HFFc6 (cell line): ENCODE results near the gene FAAH. TPM values are rescaled to one million over a fixed set of nuclear protein-coding genes. Genes with fewer than 3 reads are reported as not detected.
"Not testable (repeated sequence)": the region's sequence is repeated elsewhere in the genome, so short reads cannot be mapped to it uniquely, and the experiment has no call there.

ENCODE experiments used
- DNase-seq: peaks from one replicate; pipeline ENCODE4 v3.0.0-alpha.2; 2018
- H3K27ac Mint-ChIP-seq: 2 replicates; pipeline ENCODE4 v1.8.0; 2020; ENCODE audit warnings: mild to moderate bottlenecking, mixed read lengths
- H3K27me3 Mint-ChIP-seq: 2 replicates; pipeline ENCODE4 v1.8.0; 2021; ENCODE audit warnings: mild to moderate bottlenecking, moderate library complexity, mixed read lengths; ENCODE audit not compliant: insufficient read depth
- H3K36me3 Mint-ChIP-seq: 2 replicates; pipeline ENCODE4 v1.8.0; 2021; ENCODE audit warnings: low read depth, mixed read lengths
- H3K4me1 Mint-ChIP-seq: 2 replicates; pipeline ENCODE4 v1.8.0; 2020; ENCODE audit warnings: low read depth, mixed read lengths
- H3K4me3 Mint-ChIP-seq: 2 replicates; pipeline ENCODE4 v1.8.0; 2020; ENCODE audit warnings: mild to moderate bottlenecking, moderate library complexity, mixed read lengths
- H3K9me3 Mint-ChIP-seq: 2 replicates; pipeline ENCODE4 v1.8.0; 2020; ENCODE audit warnings: mild to moderate bottlenecking, mixed read lengths
- CTCF ChIP-seq: fragments of 200-600 bp; sonication (generic); IDR thresholded peaks from 2 replicates; pipeline ENCODE4 v1.5.0; 2021; ENCODE audit warnings: antibody characterized with exemption, mild to moderate bottlenecking
- long read RNA-seq: library from polyadenylated mRNA; unstranded; transcript quantifications from one replicate; pipeline ENCODE4 v2.0.0, GENCODE V29; 2019
- total RNA-seq, 6 experiments: library from RNA; stranded (reverse); fragmentation: NEBNext Ultra II Directional; extraction: Animal tissue kit (Norgen Biotek cat#: 25700); gene quantifications; 2 replicates in 1 of 6; 3 replicates in 5 of 6; pipeline ENCODE4 v1.2.3, GENCODE V29; 2021

Gene FAAH
- total RNA-seq = under 1 TPM; 0.17 to 0.75 (median 0.21) TPM
- long read RNA-seq = 0 reads

GRCh38 chr1:46394108-46394871, at the start of gene FAAH:
TSS of gene FAAH (plus strand) at chr1:46394317. CDS start at chr1:46394349, 32 bp downstream.
- TF ChIP-seq CTCF = no peak
- Mint-ChIP-seq H3K27ac (no peak within 1 kb of the TSS), H3K4me3 (no peak within 1 kb of the TSS)

GRCh38 chr1:46344481-46344880, 49.6 kb upstream of the FAAH start:
- Mint-ChIP-seq H3K27ac (no peak overlapping the region), H3K27me3 (peaks cover 4% of the 10 kb centered on the region; the same call in 1 of the 2 replicates), H3K36me3 (peaks cover 26% of the 10 kb centered on the region), H3K9me3 (no peaks in the 10 kb centered on the region), H3K4me3 (no peak overlapping the region), H3K4me1 (peaks cover 38% of the 10 kb centered on the region)
- no peak for DNase-seq
- TF ChIP-seq CTCF = no peak

More at GRCh38 chr1:46394108-46394871, at the start of gene FAAH:
- no peaks in the 10 kb centered on the region for H3K4me1 Mint-ChIP-seq
- peaks cover 57% of the 10 kb centered on the region for H3K27me3 Mint-ChIP-seq
- no peak for DNase-seq
- H3K9me3 Mint-ChIP-seq = peaks cover 27% of the 10 kb centered on the region
- H3K36me3 Mint-ChIP-seq = peaks cover 18% of the 10 kb centered on the region

GRCh38 chr1:46345281-46345680, 48.8 kb upstream of the FAAH start:
- Mint-ChIP-seq H3K4me1 (peaks cover 32% of the 10 kb centered on the region), H3K4me3 (no peak overlapping the region), H3K27ac (no peak overlapping the region), H3K36me3 (peaks cover 31% of the 10 kb centered on the region), H3K9me3 (no peaks in the 10 kb centered on the region), H3K27me3 (peaks cover 1% of the 10 kb centered on the region; the same call in 1 of the 2 replicates)
- TF ChIP-seq CTCF = no peak
- DNase-seq = no peak

GRCh38 chr1:46352363-46352762, 41.8 kb upstream of the FAAH start:
- Mint-ChIP-seq H3K4me3 (no peak overlapping the region), H3K36me3 (peaks cover 30% of the 10 kb centered on the region), H3K9me3 (no peaks in the 10 kb centered on the region), H3K27me3 (peaks cover 2% of the 10 kb centered on the region; the same call in 1 of the 2 replicates), H3K27ac (no peak overlapping the region), H3K4me1 (peaks cover 9% of the 10 kb centered on the region)
- no peak for TF ChIP-seq CTCF
- no peak for DNase-seq

GRCh38 chr1:46355920-46356319, 38.2 kb upstream of the FAAH start:
- peaks cover 20% of the 10 kb centered on the region for H3K36me3 Mint-ChIP-seq
- H3K4me3 Mint-ChIP-seq, H3K9me3 Mint-ChIP-seq, H3K27ac Mint-ChIP-seq, DNase-seq, H3K27me3 Mint-ChIP-seq, H3K4me1 Mint-ChIP-seq: not testable (repeated sequence)

GRCh38 chr1:46362158-46362557, 32.0 kb upstream of the FAAH start:
- no peak for DNase-seq
- H3K4me1 Mint-ChIP-seq = peaks cover 8% of the 10 kb centered on the region
- no peaks in the 10 kb centered on the region for H3K9me3 Mint-ChIP-seq
- no peak for TF ChIP-seq CTCF
- H3K4me3 Mint-ChIP-seq = no peak overlapping the region
- no peaks in the 10 kb centered on the region for H3K27me3 Mint-ChIP-seq
- peaks cover 25% of the 10 kb centered on the region for H3K36me3 Mint-ChIP-seq
- no peak overlapping the region for H3K27ac Mint-ChIP-seq
